Dendritic cell treated with granulocyte-macrophage colony-stimulating factor and Interleukin-4, amounts not matched to agents 40 ng/mL and 50 ng/mL, for 4 days (primary cell): ENCODE data around the gene TMEM72.

Experiments used
- H3K27ac Mint-ChIP-seq: one replicate; pipeline ENCODE4 v1.8.0; 2022; ENCODE audit warnings: mild to moderate bottlenecking, mixed read lengths
- H3K27me3 Mint-ChIP-seq: one replicate; pipeline ENCODE4 v1.8.0; 2022; ENCODE audit warnings: mild to moderate bottlenecking, mixed read lengths
- H3K36me3 Mint-ChIP-seq: one replicate; pipeline ENCODE4 v1.8.0; 2022; ENCODE audit warnings: low read depth, mixed read lengths
- H3K4me1 Mint-ChIP-seq: one replicate; pipeline ENCODE4 v1.8.0; 2022; ENCODE audit warnings: low read depth, mixed read lengths
- H3K4me3 Mint-ChIP-seq: one replicate; pipeline ENCODE4 v1.8.0; 2022; ENCODE audit warnings: mild to moderate bottlenecking, moderate library complexity, mixed read lengths
- H3K9me3 Mint-ChIP-seq: one replicate; pipeline ENCODE4 v1.8.0; 2022; ENCODE audit warnings: mixed read lengths
- intact Hi-C: fragments of 100-400 bp; cut with micrococcal nuclease; formaldehyde crosslinking; loops from one replicate; pipeline ENCODE4 v1.15.0; 2022

Gene TMEM72

GRCh38 chr10:44954962-44955361 lies 43.8 kb downstream of the TMEM72 start:
- peaks cover 85% of the 10 kb centered on the region for H3K36me3 Mint-ChIP-seq
- H3K4me3 Mint-ChIP-seq = no peak overlapping the region
- peak overlapping the region; percentile 33 for H3K27ac Mint-ChIP-seq
- H3K4me1 Mint-ChIP-seq = peaks cover 72% of the 10 kb centered on the region
- H3K9me3 Mint-ChIP-seq = no peaks in the 10 kb centered on the region
- intact Hi-C loops = no loop called here
- no peaks in the 10 kb centered on the region for H3K27me3 Mint-ChIP-seq

DNA sequence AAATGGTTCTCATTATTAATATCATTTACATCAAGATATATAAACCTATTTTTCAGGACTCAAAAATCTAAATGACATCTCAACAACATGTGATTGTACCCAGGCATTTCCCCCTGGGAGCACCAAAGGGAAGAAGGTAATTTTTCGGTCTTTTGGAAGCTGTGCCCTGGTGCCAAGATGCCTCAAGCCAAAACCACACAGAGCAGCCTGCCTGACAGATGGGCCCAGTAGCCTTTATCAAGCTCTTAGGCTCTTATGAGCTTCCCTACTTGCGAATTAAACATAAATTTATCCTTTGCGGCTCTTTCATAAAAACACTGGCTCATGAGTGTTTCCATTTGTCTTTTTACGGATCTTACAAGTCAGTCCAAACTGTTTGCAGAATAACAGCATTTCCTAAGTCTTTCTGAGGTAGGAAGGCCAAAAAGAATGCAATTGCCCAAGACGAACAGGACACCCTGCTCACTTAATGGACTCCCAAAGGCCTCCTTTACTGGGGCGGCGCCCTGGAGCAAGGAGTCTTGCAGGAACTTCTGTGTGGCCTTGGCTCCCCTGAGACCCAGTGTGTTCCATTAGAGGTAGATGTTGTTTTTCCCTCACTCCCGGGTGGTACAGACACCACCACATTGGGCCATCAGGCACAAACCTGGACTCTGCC lies 44.4 kb downstream of the TMEM72 start:
- no peaks in the 10 kb centered on the region for H3K27me3 Mint-ChIP-seq
- peak overlapping the region; percentile 17 for H3K27ac Mint-ChIP-seq
- no peak overlapping the region for H3K4me3 Mint-ChIP-seq
- H3K36me3 Mint-ChIP-seq = peaks cover 85% of the 10 kb centered on the region
- H3K9me3 Mint-ChIP-seq = no peaks in the 10 kb centered on the region
- intact Hi-C loops = no loop called here
- peaks cover 67% of the 10 kb centered on the region for H3K4me1 Mint-ChIP-seq

DNA sequence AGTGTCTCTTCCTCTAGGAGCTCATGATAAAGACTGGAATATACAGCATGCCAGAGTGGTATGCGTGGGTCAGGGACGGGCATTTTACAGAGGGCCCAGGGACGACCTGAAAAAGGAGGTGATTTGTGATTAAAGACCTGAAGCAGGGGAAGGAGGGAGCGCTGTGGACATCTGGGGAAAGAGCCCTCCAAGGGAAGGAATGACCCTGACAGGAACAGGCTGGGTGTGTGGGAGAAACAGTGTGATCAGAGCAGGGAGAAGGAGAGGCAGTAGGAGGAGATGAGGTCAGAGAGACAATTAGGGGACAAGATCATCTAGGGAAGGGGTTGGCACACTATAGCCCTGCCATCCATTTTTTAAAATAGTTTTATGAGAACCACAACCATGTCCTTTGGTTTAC lies 45.1 kb downstream of the TMEM72 start:
- H3K4me1 Mint-ChIP-seq = peaks cover 67% of the 10 kb centered on the region
- intact Hi-C loops = no loop called here
- H3K4me3 Mint-ChIP-seq = no peak overlapping the region
- H3K27me3 Mint-ChIP-seq = no peaks in the 10 kb centered on the region
- no peaks in the 10 kb centered on the region for H3K9me3 Mint-ChIP-seq
- peaks cover 85% of the 10 kb centered on the region for H3K36me3 Mint-ChIP-seq
- H3K27ac Mint-ChIP-seq = peak overlapping the region; percentile 17

DNA sequence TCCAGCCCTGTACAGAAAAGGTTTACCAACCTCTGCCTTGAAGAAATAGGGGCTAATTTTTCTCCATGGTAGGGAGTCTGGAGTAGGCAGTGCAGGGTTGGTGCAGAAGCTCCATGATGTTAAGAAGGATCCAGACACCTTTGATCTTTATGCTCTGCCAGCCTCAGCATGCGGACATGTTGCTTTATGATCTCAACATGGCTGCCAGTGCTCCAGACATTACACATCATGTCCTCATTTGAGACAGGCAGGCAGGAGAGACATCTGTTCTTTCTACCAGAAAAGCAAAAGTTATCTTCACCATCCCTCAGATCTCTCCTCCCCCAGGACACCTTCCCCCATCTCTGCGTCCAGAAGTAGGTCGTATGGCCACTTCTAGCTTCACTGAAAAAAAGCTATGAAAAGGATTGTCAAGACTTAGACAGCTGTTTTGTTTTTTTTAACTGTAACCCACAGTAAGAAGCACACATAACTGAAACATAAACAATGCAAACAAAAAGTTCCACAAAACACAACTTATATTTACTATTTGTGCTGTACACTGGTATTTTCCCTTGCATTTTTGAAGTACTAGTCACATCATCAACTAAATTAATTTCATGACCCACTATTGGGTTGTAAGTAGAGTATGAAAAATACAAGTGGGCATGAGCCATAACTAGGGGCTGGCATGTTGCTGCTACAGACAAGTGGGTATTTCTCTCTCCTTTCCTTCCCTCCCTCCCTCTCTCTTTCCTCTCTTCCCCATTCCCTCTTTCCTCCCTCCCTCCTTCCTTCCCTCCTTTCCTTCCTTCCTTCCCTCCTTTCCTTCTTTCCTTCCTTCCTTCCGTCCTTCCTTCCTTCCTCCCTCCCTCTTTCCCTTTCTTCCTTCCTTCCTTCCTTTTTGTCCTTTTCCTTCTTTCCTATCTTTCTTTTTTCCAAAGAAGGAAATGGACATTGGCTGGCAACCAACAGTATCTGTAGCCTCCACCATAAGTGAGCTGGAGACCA lies 45.9 kb downstream of the TMEM72 start:
- H3K9me3 Mint-ChIP-seq = no peaks in the 10 kb centered on the region
- peaks cover 73% of the 10 kb centered on the region for H3K4me1 Mint-ChIP-seq
- peak overlapping the region; percentile 88 for H3K27ac Mint-ChIP-seq
- H3K27me3 Mint-ChIP-seq = no peaks in the 10 kb centered on the region
- intact Hi-C loops = no loop called here
- peak overlapping the region; percentile 96 for H3K4me3 Mint-ChIP-seq
- H3K36me3 Mint-ChIP-seq = peaks cover 85% of the 10 kb centered on the region

DNA sequence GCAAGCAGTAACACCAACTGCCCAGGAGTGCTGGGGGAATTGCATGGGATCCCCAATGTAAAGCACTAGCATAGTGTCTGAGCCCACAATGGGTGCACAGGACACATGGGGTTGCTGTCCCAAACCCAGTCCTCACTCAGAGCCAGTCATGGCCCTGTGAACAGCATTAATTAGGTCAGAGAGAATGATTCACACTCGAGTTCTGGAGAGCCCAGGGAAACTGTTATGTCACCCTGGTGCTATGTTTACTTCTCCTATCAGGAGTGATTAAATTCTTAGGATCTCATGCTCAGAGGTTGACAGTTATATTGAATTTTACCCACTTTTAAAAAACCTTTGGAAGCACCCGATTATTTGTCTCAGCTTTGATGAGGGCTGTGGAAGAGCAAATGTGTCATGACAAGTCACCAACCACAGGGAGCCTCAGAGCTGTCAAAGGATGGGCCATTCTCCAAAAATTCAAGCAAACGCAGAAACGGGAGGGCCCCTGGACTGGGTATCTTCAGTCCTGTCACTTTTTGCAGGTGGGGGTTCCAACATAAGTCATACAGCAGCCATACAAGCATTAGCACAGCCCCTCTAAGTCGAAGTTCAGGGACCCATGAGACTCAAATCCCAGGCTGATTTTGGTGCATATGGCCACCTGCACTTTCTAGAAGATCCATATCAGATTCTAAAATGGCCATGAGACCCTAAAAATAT lies 47.2 kb downstream of the TMEM72 start:
- H3K36me3 Mint-ChIP-seq = peaks cover 88% of the 10 kb centered on the region
- intact Hi-C loops = loop anchor here (2.0 kb wide), 1 partner anchor 16 kb away; no protein-coding TSS in a partner anchor
- peak overlapping the region; percentile 96 for H3K4me3 Mint-ChIP-seq
- H3K4me1 Mint-ChIP-seq = peaks cover 76% of the 10 kb centered on the region
- no peaks in the 10 kb centered on the region for H3K9me3 Mint-ChIP-seq
- H3K27ac Mint-ChIP-seq = peak overlapping the region; percentile 88
- H3K27me3 Mint-ChIP-seq = no peaks in the 10 kb centered on the region

- Mint-ChIP-seq H3K36me3 (peaks cover 88% of the 10 kb centered on the region), H3K27me3 (no peaks in the 10 kb centered on the region), H3K4me1 (peaks cover 76% of the 10 kb centered on the region), H3K4me3 (peak overlapping the region; percentile 96), H3K27ac (peak overlapping the region; percentile 88), H3K9me3 (no peaks in the 10 kb centered on the region)
- intact Hi-C loops = loop anchor here (1.0 to 2.0 kb wide), 2 partner anchors 9 to 16 kb away; no protein-coding TSS in a partner anchor
Measured at GRCh38 chr10:44958898-44959246, 47.7 kb downstream of the TMEM72 start.

GRCh38 chr10:44959247-44960087 lies 48.3 kb downstream of the TMEM72 start, which contains the start of gene RASSF4:
TSS of gene RASSF4 (plus strand) at chr10:44959802. CDS start at chr10:44970203, 10,401 bp downstream.
- Mint-ChIP-seq H3K4me3 (peak within 1 kb of the TSS; percentile 96), H3K27ac (peak within 1 kb of the TSS; percentile 88), H3K4me1 (peaks cover 81% of the 10 kb centered on the region), H3K27me3 (no peaks in the 10 kb centered on the region), H3K36me3 (peaks cover 89% of the 10 kb centered on the region), H3K9me3 (no peaks in the 10 kb centered on the region)
- intact Hi-C loops = loop anchor here (1.0 to 2.0 kb wide), 2 partner anchors 9 to 15 kb away; no protein-coding TSS in a partner anchor

- Mint-ChIP-seq H3K4me1 (peaks cover 81% of the 10 kb centered on the region), H3K9me3 (no peaks in the 10 kb centered on the region), H3K27ac (peak overlapping the region; percentile 88), H3K27me3 (no peaks in the 10 kb centered on the region), H3K4me3 (peak overlapping the region; percentile 96), H3K36me3 (peaks cover 89% of the 10 kb centered on the region)
- intact Hi-C loops = no loop called here
Measured at GRCh38 chr10:44960088-44960460, 48.9 kb downstream of the TMEM72 start.

GRCh38 chr10:44960482-44961229 lies 49.5 kb downstream of the TMEM72 start:
- Mint-ChIP-seq H3K4me1 (peaks cover 83% of the 10 kb centered on the region), H3K36me3 (peaks cover 89% of the 10 kb centered on the region), H3K4me3 (peak overlapping the region; percentile 96), H3K27ac (peak overlapping the region; percentile 88), H3K27me3 (no peaks in the 10 kb centered on the region), H3K9me3 (no peaks in the 10 kb centered on the region)
- intact Hi-C loops = no loop called here

DNA sequence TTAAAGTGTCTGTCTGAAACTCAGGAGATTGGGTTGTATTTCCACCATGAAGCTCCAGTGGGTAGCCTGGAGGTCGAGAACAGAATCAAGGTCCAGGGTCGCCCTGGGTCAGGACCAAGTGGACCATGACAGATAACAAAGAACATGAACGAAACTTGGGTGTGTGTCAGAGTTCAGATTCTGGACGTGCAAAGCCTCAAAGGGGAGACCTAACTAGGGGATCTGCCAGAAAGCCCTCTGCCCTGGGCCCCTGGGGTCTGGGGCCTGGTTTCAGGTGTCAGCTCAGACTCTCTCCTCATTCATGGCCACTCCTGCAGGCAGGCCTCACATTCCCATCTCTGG lies 50.1 kb downstream of the TMEM72 start:
- H3K4me3 Mint-ChIP-seq = peak overlapping the region; percentile 96
- H3K36me3 Mint-ChIP-seq = peaks cover 89% of the 10 kb centered on the region
- no peaks in the 10 kb centered on the region for H3K27me3 Mint-ChIP-seq
- intact Hi-C loops = no loop called here
- H3K27ac Mint-ChIP-seq = peak overlapping the region; percentile 88
- peaks cover 83% of the 10 kb centered on the region for H3K4me1 Mint-ChIP-seq
- no peaks in the 10 kb centered on the region for H3K9me3 Mint-ChIP-seq

DNA sequence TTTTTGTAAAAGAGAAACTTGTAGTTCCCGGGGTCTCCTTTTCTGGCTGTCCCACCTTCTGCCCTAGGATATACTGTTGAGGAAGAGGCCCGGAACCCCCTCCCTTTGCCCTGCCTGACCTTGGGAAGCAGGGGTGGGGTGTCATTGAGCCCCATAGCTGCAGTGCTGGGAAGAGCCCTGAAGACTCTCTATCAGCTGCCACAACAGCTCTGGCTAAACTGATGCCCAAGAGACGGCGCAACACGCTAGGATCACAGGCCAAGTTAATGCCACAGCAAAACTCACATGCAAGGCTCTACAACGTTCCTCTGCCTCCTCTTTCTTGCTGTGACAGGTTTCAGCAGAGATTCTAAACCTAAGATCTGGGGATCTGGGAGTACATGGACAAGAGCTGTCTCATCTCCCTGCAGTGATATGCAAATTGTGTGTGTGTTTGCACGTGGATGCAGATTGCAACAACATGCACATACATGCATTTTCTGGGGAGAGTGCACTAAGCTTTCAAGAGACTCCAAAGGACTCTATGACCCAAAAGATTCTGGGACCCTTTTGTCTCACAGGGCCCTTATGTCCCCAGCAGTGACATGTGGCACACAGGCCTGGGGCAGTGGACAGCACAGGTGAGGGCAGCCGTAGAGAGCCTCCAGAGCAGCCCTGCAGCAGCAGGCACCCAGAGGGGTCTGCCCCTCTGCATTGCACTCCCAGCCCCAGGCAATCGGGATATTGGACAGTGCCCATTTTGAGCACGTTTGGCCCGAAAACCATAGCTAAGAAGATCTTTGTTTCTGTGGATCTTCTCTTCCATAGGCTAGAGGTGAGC lies 51.0 kb downstream of the TMEM72 start:
- H3K4me1 Mint-ChIP-seq = peaks cover 81% of the 10 kb centered on the region
- H3K27me3 Mint-ChIP-seq = no peaks in the 10 kb centered on the region
- peak overlapping the region; percentile 96 for H3K4me3 Mint-ChIP-seq
- intact Hi-C loops = loop anchor here (2.0 kb wide), 1 partner anchor 13 kb away; no protein-coding TSS in a partner anchor
- H3K36me3 Mint-ChIP-seq = peaks cover 84% of the 10 kb centered on the region
- H3K27ac Mint-ChIP-seq = peak overlapping the region; percentile 88
- H3K9me3 Mint-ChIP-seq = no peaks in the 10 kb centered on the region
